OCI-LY1 (cell line): ENCODE measurements around the gene IFT27.

Experiments used
- CTCF ChIP-seq: fragments of 200-600 bp; sonication (generic), shearing (Covaris generic); IDR thresholded peaks from 2 replicates; pipeline ENCODE4 v1.5.1; 2017; ENCODE audit warnings: mild to moderate bottlenecking, antibody characterized with exemption, low read length, moderate library complexity, mixed read lengths
- EZH2 ChIP-seq: fragments of 200-600 bp; sonication (generic), shearing (Covaris generic); IDR thresholded peaks from 2 replicates; pipeline ENCODE4 v1.8.0; 2017; ENCODE audit warnings: borderline replicate concordance, mixed run types, mild to moderate bottlenecking, antibody characterized with exemption, low read length, moderate library complexity, mixed read lengths

GRCh38 chr22:36768141-36768540 lies 7.8 kb downstream of the IFT27 start:
- TF ChIP-seq CTCF (no peak), EZH2 (no peak)
